Measurements from ENCODE around the gene MCC. TPM values are rescaled to one million over a fixed set of nuclear protein-coding genes. Genes with fewer than 3 reads are reported as not detected.

MCC gene
- total and polyA plus RNA-seq, 2 donors from 2014 or later, result 2.4 to 20.6 TPM

- no peak overlapping the region for H3K27ac ChIP-seq (ENCODE audit: low read depth in 2 of 2, low read length in 2 of 2)
- intact Hi-C loops (cut with DNase I), result loop anchor here (10.0 kb wide), 1 partner anchor 335 kb away; no protein-coding TSS in a partner anchor
- H3K27me3 ChIP-seq (ENCODE audit: control insufficient read depth, insufficient read depth, low read length), result no peaks in the 10 kb centered on the region
- peaks cover 0 to 3% (median 0%) of the 10 kb centered on the region in 3 donors for H3K4me1 ChIP-seq (ENCODE audit: control insufficient read depth in 2 of 3, insufficient read depth in 2 of 3, low read depth in 1 of 3, low read length in 3 of 3)
- FAIRE-seq (no peak), DNase-seq (no peak)
- H3K4me3 ChIP-seq (ENCODE audit: low read length in 3 of 3), result no peak overlapping the region
- TF ChIP-seq CTCF (IDR thresholded peaks at IDR 0.05; ENCODE audit: borderline replicate concordance, extremely low read depth, insufficient read depth), result no peak
- no peaks in the 10 kb centered on the region for H3K9me3 ChIP-seq (ENCODE audit: control insufficient read depth in 2 of 3, insufficient read depth in 1 of 3, low read length in 3 of 3)
- no peak overlapping the region for H3K9ac ChIP-seq (ENCODE audit: low read length in 3 of 3)
- no peaks in the 10 kb centered on the region for H3K36me3 ChIP-seq (ENCODE audit: control insufficient read depth in 2 of 3, insufficient read depth in 3 of 3, low read length in 3 of 3)
Measured at GRCh38 chr5:113329981-113330380, 158.3 kb downstream of the MCC start.

- intact Hi-C loops (cut with DNase I), result no loop called here
- no peak overlapping the region for H3K27ac ChIP-seq (ENCODE audit: low read depth in 2 of 2, low read length in 2 of 2)
- H3K4me1 ChIP-seq (ENCODE audit: control insufficient read depth in 2 of 3, insufficient read depth in 2 of 3, low read depth in 1 of 3, low read length in 3 of 3), result no peaks in the 10 kb centered on the region
- no peaks in the 10 kb centered on the region for H3K27me3 ChIP-seq (ENCODE audit: control insufficient read depth, insufficient read depth, low read length)
- no peak for DNase-seq
- TF ChIP-seq CTCF (IDR thresholded peaks at IDR 0.05; ENCODE audit: borderline replicate concordance, extremely low read depth, insufficient read depth), result no peak
- no peak overlapping the region for H3K9ac ChIP-seq (ENCODE audit: low read length in 3 of 3)
- no peak overlapping the region for H3K4me3 ChIP-seq (ENCODE audit: low read length in 3 of 3)
- no peak for FAIRE-seq
- H3K36me3 ChIP-seq (ENCODE audit: control insufficient read depth in 2 of 3, insufficient read depth in 3 of 3, low read length in 3 of 3), result no peaks in the 10 kb centered on the region
- no peaks in the 10 kb centered on the region for H3K9me3 ChIP-seq (ENCODE audit: control insufficient read depth in 2 of 3, insufficient read depth in 1 of 3, low read length in 3 of 3)
Measured at GRCh38 chr5:113325054-113325453, 163.2 kb downstream of the MCC start.

- no peak for FAIRE-seq
- DNase-seq, result peak in 1 of 5 donors; percentile 14
- TF ChIP-seq CTCF (IDR thresholded peaks at IDR 0.05; ENCODE audit: borderline replicate concordance, extremely low read depth, insufficient read depth), result no peak
- Histone ChIP-seq H3K9me3 (ENCODE audit: control insufficient read depth in 2 of 3, insufficient read depth in 1 of 3, low read length in 3 of 3) (no peaks in the 10 kb centered on the region), H3K4me3 (ENCODE audit: low read length in 3 of 3) (no peak overlapping the region), H3K9ac (ENCODE audit: low read length in 3 of 3) (no peak overlapping the region), H3K4me1 (ENCODE audit: control insufficient read depth in 2 of 3, insufficient read depth in 2 of 3, low read depth in 1 of 3, low read length in 3 of 3) (no peaks in the 10 kb centered on the region), H3K27ac (ENCODE audit: low read depth in 2 of 2, low read length in 2 of 2) (no peak overlapping the region), H3K36me3 (ENCODE audit: control insufficient read depth in 2 of 3, insufficient read depth in 3 of 3, low read length in 3 of 3) (no peaks in the 10 kb centered on the region), H3K27me3 (ENCODE audit: control insufficient read depth, insufficient read depth, low read length) (no peaks in the 10 kb centered on the region)
- intact Hi-C loops (cut with DNase I), result no loop called here
Measured at GRCh38 chr5:113321276-113321675, 167.0 kb downstream of the MCC start.

- TF ChIP-seq CTCF (IDR thresholded peaks at IDR 0.05; ENCODE audit: borderline replicate concordance, extremely low read depth, insufficient read depth), result no peak
- Histone ChIP-seq H3K9ac (ENCODE audit: low read length in 3 of 3) (no peak overlapping the region), H3K27ac (ENCODE audit: low read depth in 2 of 2, low read length in 2 of 2) (no peak overlapping the region), H3K4me3 (ENCODE audit: low read length in 3 of 3) (no peak overlapping the region), H3K4me1 (ENCODE audit: control insufficient read depth in 2 of 3, insufficient read depth in 2 of 3, low read depth in 1 of 3, low read length in 3 of 3) (no peaks in the 10 kb centered on the region), H3K36me3 (ENCODE audit: control insufficient read depth in 2 of 3, insufficient read depth in 3 of 3, low read length in 3 of 3) (no peaks in the 10 kb centered on the region), H3K27me3 (ENCODE audit: control insufficient read depth, insufficient read depth, low read length) (no peaks in the 10 kb centered on the region), H3K9me3 (ENCODE audit: control insufficient read depth in 2 of 3, insufficient read depth in 1 of 3, low read length in 3 of 3) (no peaks in the 10 kb centered on the region)
- intact Hi-C loops (cut with DNase I), result no loop called here
- FAIRE-seq, result no peak
- DNase-seq, result no peak
Measured at GRCh38 chr5:113320273-113320780, 167.9 kb downstream of the MCC start.

All from kidney (tissue), 14 donors.